Sigmoid colon (tissue), 7 donors: ENCODE results near the gene TSPAN33. TPM values are rescaled to one million over a fixed set of nuclear protein-coding genes. Genes with fewer than 3 reads are reported as not detected.
A peak's percentile ranks its signal among the peaks of the same experiment; 100 is the strongest.

ENCODE experiments used
- DNase-seq: peaks from one replicate; pipeline ENCODE4 v3.0.0-alpha.2; 2019
- H3K27ac ChIP-seq, 4 donors: fragments of 200-600 bp; sonication (generic); one replicate each; pipeline ENCODE4 v1.5.1; 2016 to 2019; ENCODE audit warnings: mild to moderate bottlenecking in 1 of 4
- H3K27me3 ChIP-seq, 3 donors: fragments of 200-600 bp; sonication (generic); one replicate each; pipeline ENCODE4 v1.5.1; 2019; ENCODE audit warnings: mild to moderate bottlenecking in 1 of 3
- H3K36me3 ChIP-seq, 4 donors: fragments of 200-600 bp; sonication (generic); one replicate each; pipeline ENCODE4 v1.5.1; 2016 to 2019
- H3K4me1 ChIP-seq, 4 donors: fragments of 200-600 bp; sonication (generic); one replicate each; pipeline ENCODE4 v1.5.1; 2017 to 2019
- H3K4me3 ChIP-seq, 4 donors: fragments of 200-600 bp; sonication (generic); one replicate each; pipeline ENCODE4 v1.5.1; 2017 to 2019; ENCODE audit warnings: mild to moderate bottlenecking in 2 of 4, moderate library complexity in 1 of 4
- H3K9me3 ChIP-seq, 4 donors: fragments of 200-600 bp in 3 of 4; sonication (generic) in 3 of 4; one replicate each; pipeline versions ENCODE4 v1.5.1 to v1.6.1; 2013 to 2019
- EP300 ChIP-seq, 4 donors: sonication (generic); formaldehyde crosslinking; IDR thresholded peaks; one replicate each; pipeline ENCODE4 v1.6.1; 2017; ENCODE audit warnings: antibody characterized with exemption in 4 of 4
- POLR2A ChIP-seq, 2 donors: fragments of 450-650 bp; IDR thresholded peaks; one replicate each; pipeline ENCODE4 v1.6.1; 2016; ENCODE audit warnings: antibody characterized with exemption in 2 of 2, mild to moderate bottlenecking in 2 of 2, moderate library complexity in 2 of 2
- POLR2AphosphoS5 ChIP-seq, 4 donors: sonication (generic); formaldehyde crosslinking; IDR thresholded peaks; one replicate each; pipeline ENCODE4 v1.6.1; 2017; ENCODE audit warnings: antibody characterized with exemption in 4 of 4
- WGBS, 2 donors: extraction: QIAGEN DNeasy Blood & Tissue Kit; methylation state at CpG; one replicate each; pipeline ENCODE4 v1.1.7; 2013; 5-methylcytosine and 5-hydroxymethylcytosine counted together
- intact Hi-C: fragments of 100-400 bp; cut with DNase I; formaldehyde crosslinking; loops from one replicate; pipeline ENCODE4 v1.15.1; 2023
- polyA plus RNA-seq, 3 donors: library from polyadenylated mRNA; stranded (reverse); fragments of 200-250 nt; gene quantifications; one replicate each; pipeline ENCODE4 v1.2.3, GENCODE V29; 2013
- total RNA-seq, 4 donors: library from RNA; depleted of rRNA; stranded (reverse); fragments of >200 nt; gene quantifications; one replicate each; pipeline ENCODE4 v1.1.0, GENCODE V29; 2016
- TF ChIP-seq, protein P1 (sequence below), 4 experiments: fragments of 450-650 bp in 3 of 4; fragments of 200-600 bp in 1 of 4; IDR thresholded peaks; one replicate each; pipeline ENCODE4 v1.5.1; 2016 to 2019; ENCODE audit warnings: antibody characterized with exemption in 4 of 4, mild to moderate bottlenecking in 3 of 4, moderate library complexity in 2 of 4
- donor health status: healthy with polysubstance abuse.
- donor health status: Bipolar disorder and iron deficiency.
- donor health status: healthy.

Gene TSPAN33, protein sequence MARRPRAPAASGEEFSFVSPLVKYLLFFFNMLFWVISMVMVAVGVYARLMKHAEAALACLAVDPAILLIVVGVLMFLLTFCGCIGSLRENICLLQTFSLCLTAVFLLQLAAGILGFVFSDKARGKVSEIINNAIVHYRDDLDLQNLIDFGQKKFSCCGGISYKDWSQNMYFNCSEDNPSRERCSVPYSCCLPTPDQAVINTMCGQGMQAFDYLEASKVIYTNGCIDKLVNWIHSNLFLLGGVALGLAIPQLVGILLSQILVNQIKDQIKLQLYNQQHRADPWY
- total RNA-seq = 1 to 10 TPM; 3.0 to 7.5 (median 5.7) TPM
- 10 to 100 TPM in 1 of 3 donors, 1 to 10 TPM in 2; 5.8 to 19.6 (median 9.6) TPM for polyA plus RNA-seq

DNA sequence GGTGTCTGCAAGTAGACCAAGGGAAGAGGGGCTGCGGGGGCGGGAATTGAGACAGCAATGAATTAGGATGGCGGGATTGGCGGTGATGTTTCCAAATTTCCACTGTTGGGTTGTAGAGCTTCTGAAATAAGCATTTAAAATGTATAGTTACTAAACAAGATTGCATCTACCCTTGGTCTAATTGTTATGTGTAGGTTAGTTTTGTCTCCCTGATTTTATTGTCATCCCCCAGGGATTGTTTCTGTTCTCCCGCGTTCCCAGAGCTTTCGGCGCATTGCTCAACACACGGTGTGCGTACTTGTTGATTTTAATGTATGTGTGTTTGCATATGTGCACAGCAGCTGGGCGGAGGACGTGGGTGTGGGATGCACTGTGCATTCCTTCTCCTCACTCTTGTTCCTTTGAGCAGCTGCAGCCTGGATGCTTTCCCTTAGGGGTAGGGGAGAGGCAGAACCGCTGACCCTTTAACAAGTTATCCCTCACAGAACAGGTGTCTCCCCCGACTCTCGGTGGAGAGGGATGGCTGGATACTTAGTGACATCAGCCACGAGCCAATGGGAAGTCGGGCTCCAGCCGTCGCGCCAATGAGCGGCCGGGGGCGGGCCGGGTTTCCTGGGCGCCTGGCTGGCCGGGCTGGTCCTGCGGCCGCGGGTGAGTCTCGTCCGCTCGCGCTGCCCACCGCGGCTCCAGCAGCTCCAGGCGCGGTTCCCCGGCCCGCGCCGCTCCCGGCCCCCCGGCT, at the start of gene TSPAN33:
Gene TSPAN33 (plus strand): TSS at position 613 of the 739 bp plus-strand sequence. CDS start 274 bp downstream, outside the sequence.
- no peak for TF ChIP-seq POLR2A (IDR thresholded peaks at IDR 0.05)
- no peak for TF ChIP-seq POLR2AphosphoS5 (IDR thresholded peaks at IDR 0.05)
- TF ChIP-seq, protein P1, sequence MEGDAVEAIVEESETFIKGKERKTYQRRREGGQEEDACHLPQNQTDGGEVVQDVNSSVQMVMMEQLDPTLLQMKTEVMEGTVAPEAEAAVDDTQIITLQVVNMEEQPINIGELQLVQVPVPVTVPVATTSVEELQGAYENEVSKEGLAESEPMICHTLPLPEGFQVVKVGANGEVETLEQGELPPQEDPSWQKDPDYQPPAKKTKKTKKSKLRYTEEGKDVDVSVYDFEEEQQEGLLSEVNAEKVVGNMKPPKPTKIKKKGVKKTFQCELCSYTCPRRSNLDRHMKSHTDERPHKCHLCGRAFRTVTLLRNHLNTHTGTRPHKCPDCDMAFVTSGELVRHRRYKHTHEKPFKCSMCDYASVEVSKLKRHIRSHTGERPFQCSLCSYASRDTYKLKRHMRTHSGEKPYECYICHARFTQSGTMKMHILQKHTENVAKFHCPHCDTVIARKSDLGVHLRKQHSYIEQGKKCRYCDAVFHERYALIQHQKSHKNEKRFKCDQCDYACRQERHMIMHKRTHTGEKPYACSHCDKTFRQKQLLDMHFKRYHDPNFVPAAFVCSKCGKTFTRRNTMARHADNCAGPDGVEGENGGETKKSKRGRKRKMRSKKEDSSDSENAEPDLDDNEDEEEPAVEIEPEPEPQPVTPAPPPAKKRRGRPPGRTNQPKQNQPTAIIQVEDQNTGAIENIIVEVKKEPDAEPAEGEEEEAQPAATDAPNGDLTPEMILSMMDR (IDR thresholded peaks at IDR 0.05) = no peak
- TF ChIP-seq EP300 (IDR thresholded peaks at IDR 0.05) = no peak
- DNase-seq = peak; percentile 88
- peaks cover 0 to 14% (median 11%) of the 10 kb centered on the region in 4 donors for H3K4me1 ChIP-seq
- 1% methylated on average over 43 of the region's 43 CpGs for WGBS, 2 donors
- no peaks in the 10 kb centered on the region for H3K9me3 ChIP-seq
- H3K4me3 ChIP-seq = peak within 1 kb of the TSS; percentile 32 to 59 (median 52)
- no peaks in the 10 kb centered on the region for H3K36me3 ChIP-seq
- intact Hi-C loops = no loop called here
- peak within 1 kb of the TSS in 2 of 4 donors; percentile 23 to 27 for H3K27ac ChIP-seq
- peaks cover 0 to 14% (median 10%) of the 10 kb centered on the region in 3 donors for H3K27me3 ChIP-seq

DNA sequence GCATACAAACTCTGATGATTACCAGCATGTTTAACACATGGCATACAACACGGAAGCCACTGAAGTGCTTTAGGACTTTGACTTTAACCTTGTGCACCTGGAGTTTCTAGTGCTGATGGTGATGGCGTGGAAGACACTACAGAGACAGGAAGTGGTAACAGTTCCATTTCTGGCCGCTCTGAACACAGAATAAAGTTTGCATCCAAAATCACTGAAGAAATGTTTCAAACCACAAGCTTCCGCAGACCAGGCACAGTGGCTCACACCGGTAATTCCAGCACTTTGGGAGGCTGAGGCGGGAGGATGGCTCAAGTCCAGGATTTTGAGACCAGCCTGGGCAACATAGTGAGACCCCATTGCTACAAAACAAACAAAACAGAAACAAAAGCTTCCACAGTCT, 49.2 kb upstream of the TSPAN33 start:
- WGBS, 2 donors = 44% methylated on average over 6 of the region's 6 CpGs
- intact Hi-C loops = no loop called here
- no peak overlapping the region for H3K27ac ChIP-seq
- no peak overlapping the region for H3K4me3 ChIP-seq
- no peaks in the 10 kb centered on the region for H3K27me3 ChIP-seq
- DNase-seq = no peak
- H3K36me3 ChIP-seq = no peaks in the 10 kb centered on the region
- H3K4me1 ChIP-seq = peaks cover 0 to 4% (median 0%) of the 10 kb centered on the region in 4 donors
- H3K9me3 ChIP-seq = no peaks in the 10 kb centered on the region
- TF ChIP-seq POLR2AphosphoS5 (IDR thresholded peaks at IDR 0.05) (no peak), POLR2A (IDR thresholded peaks at IDR 0.05) (no peak), EP300 (IDR thresholded peaks at IDR 0.05) (no peak)
- TF ChIP-seq, protein P1 (IDR thresholded peaks at IDR 0.05) = no peak

DNA sequence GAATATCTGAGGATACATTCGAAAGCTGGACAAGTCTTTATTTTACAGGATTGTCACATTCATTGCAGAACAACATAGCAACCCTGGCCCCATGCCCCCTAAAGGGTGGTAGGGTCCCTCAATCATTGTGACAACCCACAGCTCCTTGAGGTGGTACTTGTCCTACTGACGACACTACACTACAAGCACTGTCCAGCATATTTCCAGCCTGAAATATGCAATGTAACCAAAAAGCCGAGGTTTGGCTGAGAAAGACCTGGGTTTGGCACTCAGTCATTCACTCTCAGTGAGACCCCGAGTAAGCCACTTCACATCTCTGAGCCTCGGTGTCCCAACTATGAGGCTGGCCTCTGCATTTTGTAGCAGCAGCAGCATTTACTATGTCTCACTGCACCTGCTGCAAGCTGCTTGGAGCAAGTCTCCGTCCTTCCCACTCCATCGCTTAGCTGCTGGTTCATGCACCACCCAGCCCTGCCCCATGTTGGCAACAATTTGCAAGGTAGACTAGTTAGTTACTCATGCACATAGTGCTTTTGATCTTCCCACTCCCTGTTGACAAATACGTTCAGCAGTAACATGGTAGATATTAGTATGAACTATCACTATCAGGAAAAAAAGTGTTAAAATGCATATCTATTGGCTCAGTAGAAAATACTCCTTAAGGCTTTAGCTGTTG, 46.0 kb upstream of the TSPAN33 start:
- no peaks in the 10 kb centered on the region for H3K36me3 ChIP-seq
- H3K27ac ChIP-seq = no peak overlapping the region
- TF ChIP-seq EP300 (IDR thresholded peaks at IDR 0.05) = no peak
- TF ChIP-seq POLR2AphosphoS5 (IDR thresholded peaks at IDR 0.05) = no peak
- TF ChIP-seq, protein P1 (IDR thresholded peaks at IDR 0.05) = no peak
- no peak for TF ChIP-seq POLR2A (IDR thresholded peaks at IDR 0.05)
- H3K27me3 ChIP-seq = no peaks in the 10 kb centered on the region
- intact Hi-C loops = no loop called here
- no peak overlapping the region for H3K4me3 ChIP-seq
- H3K4me1 ChIP-seq = no peaks in the 10 kb centered on the region
- 57 to 90% methylated on average over 8 of the region's 8 CpGs for WGBS, 2 donors
- DNase-seq = no peak
- H3K9me3 ChIP-seq = no peaks in the 10 kb centered on the region

DNA sequence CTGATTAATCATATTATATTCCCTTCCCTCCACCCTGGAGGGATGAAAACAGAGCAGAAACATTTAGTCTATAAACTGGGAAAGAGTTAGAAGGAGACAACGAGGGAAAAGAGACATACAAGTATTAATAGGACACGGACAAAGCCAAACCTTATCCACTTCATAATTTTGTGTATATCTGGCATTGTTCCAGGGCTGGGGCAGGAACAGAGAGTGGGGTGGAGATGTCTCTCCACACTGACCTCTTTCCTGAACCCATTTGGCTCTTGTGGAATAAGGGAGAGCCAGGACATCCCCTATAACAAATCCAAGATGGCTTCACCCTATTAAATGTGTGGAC, 43.7 kb upstream of the TSPAN33 start:
- no peaks in the 10 kb centered on the region for H3K27me3 ChIP-seq
- no peaks in the 10 kb centered on the region for H3K4me1 ChIP-seq
- intact Hi-C loops = no loop called here
- no peak for DNase-seq
- H3K36me3 ChIP-seq = no peaks in the 10 kb centered on the region
- TF ChIP-seq EP300 (IDR thresholded peaks at IDR 0.05) (no peak), POLR2AphosphoS5 (IDR thresholded peaks at IDR 0.05) (no peak), POLR2A (IDR thresholded peaks at IDR 0.05) (no peak)
- TF ChIP-seq, protein P1 (IDR thresholded peaks at IDR 0.05) = no peak
- no peaks in the 10 kb centered on the region for H3K9me3 ChIP-seq
- no peak overlapping the region for H3K27ac ChIP-seq
- no peak overlapping the region for H3K4me3 ChIP-seq
- WGBS, 2 donors = 15 to 64% methylated on average over 2 of the region's 2 CpGs
